ENCODE data around the gene MREG. TPM values are rescaled to one million over a fixed set of nuclear protein-coding genes. Genes with fewer than 3 reads are reported as not detected.

MREG gene
- total RNA-seq, 1 experiment from 2014 or later, result 16.9 TPM

DNA sequence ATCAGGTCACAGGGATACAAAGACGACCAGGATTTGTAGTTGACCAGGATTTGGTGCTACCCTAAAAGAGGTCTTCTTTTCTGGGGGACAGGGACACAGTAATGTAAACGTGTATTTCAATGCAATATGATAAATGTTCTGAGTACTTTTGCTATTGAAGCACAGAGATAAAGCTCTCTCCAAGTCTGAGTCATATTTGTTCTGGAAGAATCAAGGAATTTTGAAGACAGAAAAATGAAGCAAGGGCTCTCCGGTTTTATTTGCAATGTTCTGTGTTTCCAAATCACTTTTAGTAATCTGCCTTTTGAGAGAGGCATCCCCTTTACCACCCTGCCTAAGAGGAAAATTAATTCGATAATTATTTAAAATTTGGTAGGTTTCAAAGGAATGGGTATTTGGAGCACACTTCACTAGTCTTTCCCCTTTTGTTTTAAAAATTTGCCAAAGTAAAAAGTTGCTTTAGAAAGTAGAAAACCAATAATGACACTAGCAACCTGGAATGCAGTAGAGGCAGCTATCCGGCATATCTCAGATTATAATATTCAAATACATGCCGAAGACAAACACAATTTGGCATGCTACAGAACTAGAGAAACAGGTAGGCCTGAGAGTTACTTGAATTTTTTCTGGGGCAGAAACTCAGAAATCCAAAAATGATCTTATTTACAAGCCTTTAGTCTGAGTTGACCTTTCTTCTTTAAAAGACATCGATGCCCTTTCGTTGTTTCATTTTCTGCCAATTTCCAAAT lies 82.7 kb downstream of the MREG start:
- Histone ChIP-seq H3K9ac (ENCODE audit: low read length) (no peak overlapping the region), H3K27ac (ENCODE audit: low read depth, low read length) (no peak overlapping the region), H3K79me2 (ENCODE audit: insufficient read depth, low read length) (no peaks in the 10 kb centered on the region), H3K9me2 (ENCODE audit: insufficient read depth) (no peaks in the 10 kb centered on the region), H3K4me2 (ENCODE audit: low read length) (no peak overlapping the region), H3K9me3 (ENCODE audit: control insufficient read depth in 1 of 2, insufficient read depth in 1 of 2, low read depth in 1 of 2, low read length in 2 of 2) (no peaks in the 10 kb centered on the region), H3K27me3 (ENCODE audit: insufficient read depth, low read length) (no peaks in the 10 kb centered on the region), H3K36me3 (ENCODE audit: control insufficient read depth in 1 of 2, insufficient read depth in 2 of 2, low read length in 2 of 2) (no peaks in the 10 kb centered on the region), H4K20me1 (ENCODE audit: insufficient read depth) (no peaks in the 10 kb centered on the region), H3K4me1 (ENCODE audit: control insufficient read depth in 1 of 2, insufficient read depth in 2 of 2, low read length in 2 of 2) (peaks cover 0 to 9% of the 10 kb centered on the region in 2 experiments; a peak in 2 of 4 replicates), H3K4me3 (replicated peaks in 1 of 2; ENCODE audit: low read depth in 1 of 2, low read length in 2 of 2) (no peak overlapping the region), H2AFZ (ENCODE audit: low read depth, low read length, poor library complexity, severe bottlenecking) (no peak overlapping the region)
- RAD21 ChIA-PET (ENCODE audit: low non-redundant PET in 1 of 2, low total read pairs in 2 of 2, uncharacterized antibody in 2 of 2, unreplicated experiment in 2 of 2), result interaction anchor here in 1 of 2 experiments (0.7 kb wide), 1 partner anchor 20 kb away, joined by 3 read pairs; no protein-coding TSS in a partner anchor
- TF ChIP-seq, protein P1, sequence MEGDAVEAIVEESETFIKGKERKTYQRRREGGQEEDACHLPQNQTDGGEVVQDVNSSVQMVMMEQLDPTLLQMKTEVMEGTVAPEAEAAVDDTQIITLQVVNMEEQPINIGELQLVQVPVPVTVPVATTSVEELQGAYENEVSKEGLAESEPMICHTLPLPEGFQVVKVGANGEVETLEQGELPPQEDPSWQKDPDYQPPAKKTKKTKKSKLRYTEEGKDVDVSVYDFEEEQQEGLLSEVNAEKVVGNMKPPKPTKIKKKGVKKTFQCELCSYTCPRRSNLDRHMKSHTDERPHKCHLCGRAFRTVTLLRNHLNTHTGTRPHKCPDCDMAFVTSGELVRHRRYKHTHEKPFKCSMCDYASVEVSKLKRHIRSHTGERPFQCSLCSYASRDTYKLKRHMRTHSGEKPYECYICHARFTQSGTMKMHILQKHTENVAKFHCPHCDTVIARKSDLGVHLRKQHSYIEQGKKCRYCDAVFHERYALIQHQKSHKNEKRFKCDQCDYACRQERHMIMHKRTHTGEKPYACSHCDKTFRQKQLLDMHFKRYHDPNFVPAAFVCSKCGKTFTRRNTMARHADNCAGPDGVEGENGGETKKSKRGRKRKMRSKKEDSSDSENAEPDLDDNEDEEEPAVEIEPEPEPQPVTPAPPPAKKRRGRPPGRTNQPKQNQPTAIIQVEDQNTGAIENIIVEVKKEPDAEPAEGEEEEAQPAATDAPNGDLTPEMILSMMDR (IDR thresholded peaks at IDR 0.05 in 2 of 3, conservative IDR thresholded peaks at IDR 0.05 in 1 of 3; ENCODE audit: borderline replicate concordance in 1 of 3, insufficient read depth in 1 of 3, low read depth in 2 of 3, low read length in 2 of 3), result no peak
- TF ChIP-seq, protein P2, sequence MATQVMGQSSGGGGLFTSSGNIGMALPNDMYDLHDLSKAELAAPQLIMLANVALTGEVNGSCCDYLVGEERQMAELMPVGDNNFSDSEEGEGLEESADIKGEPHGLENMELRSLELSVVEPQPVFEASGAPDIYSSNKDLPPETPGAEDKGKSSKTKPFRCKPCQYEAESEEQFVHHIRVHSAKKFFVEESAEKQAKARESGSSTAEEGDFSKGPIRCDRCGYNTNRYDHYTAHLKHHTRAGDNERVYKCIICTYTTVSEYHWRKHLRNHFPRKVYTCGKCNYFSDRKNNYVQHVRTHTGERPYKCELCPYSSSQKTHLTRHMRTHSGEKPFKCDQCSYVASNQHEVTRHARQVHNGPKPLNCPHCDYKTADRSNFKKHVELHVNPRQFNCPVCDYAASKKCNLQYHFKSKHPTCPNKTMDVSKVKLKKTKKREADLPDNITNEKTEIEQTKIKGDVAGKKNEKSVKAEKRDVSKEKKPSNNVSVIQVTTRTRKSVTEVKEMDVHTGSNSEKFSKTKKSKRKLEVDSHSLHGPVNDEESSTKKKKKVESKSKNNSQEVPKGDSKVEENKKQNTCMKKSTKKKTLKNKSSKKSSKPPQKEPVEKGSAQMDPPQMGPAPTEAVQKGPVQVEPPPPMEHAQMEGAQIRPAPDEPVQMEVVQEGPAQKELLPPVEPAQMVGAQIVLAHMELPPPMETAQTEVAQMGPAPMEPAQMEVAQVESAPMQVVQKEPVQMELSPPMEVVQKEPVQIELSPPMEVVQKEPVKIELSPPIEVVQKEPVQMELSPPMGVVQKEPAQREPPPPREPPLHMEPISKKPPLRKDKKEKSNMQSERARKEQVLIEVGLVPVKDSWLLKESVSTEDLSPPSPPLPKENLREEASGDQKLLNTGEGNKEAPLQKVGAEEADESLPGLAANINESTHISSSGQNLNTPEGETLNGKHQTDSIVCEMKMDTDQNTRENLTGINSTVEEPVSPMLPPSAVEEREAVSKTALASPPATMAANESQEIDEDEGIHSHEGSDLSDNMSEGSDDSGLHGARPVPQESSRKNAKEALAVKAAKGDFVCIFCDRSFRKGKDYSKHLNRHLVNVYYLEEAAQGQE (IDR thresholded peaks at IDR 0.05; ENCODE audit: low read depth), result no peak
- TF ChIP-seq JUND (IDR thresholded peaks at IDR 0.05), result no peak
- TF ChIP-seq SRF (IDR thresholded peaks at IDR 0.05; ENCODE audit: low read depth), result no peak
- no peak for TF ChIP-seq POLR2AphosphoS5 (IDR thresholded peaks at IDR 0.05; ENCODE audit: low read depth, low read length)
- TF ChIP-seq ZFX (IDR thresholded peaks at IDR 0.05), result no peak
- no peak for TF ChIP-seq SIN3A (IDR thresholded peaks at IDR 0.05; ENCODE audit: low read depth)
- CTCF ChIA-PET, result interaction anchor here (0.5 to 1.6 kb wide), 12 partner anchors 9 to 970 kb away, joined by 3 to 6 read pairs (median 3); partner anchors contain the start of gene ATIC
- no TSS peak for BruUV-seq (replicated peaks)
- intact Hi-C loops (cut with micrococcal nuclease), result loop anchor here (1.0 kb wide), 1 partner anchor 476 kb away; no protein-coding TSS in a partner anchor
- no peak for DNase-seq (ENCODE audit: low read depth, low spot score)
- ATAC-seq, result no peak
- POLR2A ChIA-PET, result no interaction called here

Data from HCT116 (cell line).